NCI-H526 (cell line): ENCODE data around the gene MVD.

Experiments used
- DNase-seq, 2 experiments: peaks; one replicate each; lab custom pipeline; 2025; lab: John Stamatoyannopoulos, UW

The MVD gene

GRCh38 chr16:88697116-88697830, 34.4 kb upstream of the MVD start:
- no peak for DNase-seq

- DNase-seq = no peak
Measured at GRCh38 chr16:88696441-88696840, 33.5 kb upstream of the MVD start.

- no peak for DNase-seq
Measured at GRCh38 chr16:88695753-88696152, 32.9 kb upstream of the MVD start.

- DNase-seq = no peak
Measured at GRCh38 chr16:88695218-88695617, 32.3 kb upstream of the MVD start.

- no peak for DNase-seq
Measured at GRCh38 chr16:88694221-88695087, 31.6 kb upstream of the MVD start.

- DNase-seq = no peak
Measured at GRCh38 chr16:88693420-88694177, 30.7 kb upstream of the MVD start.

GRCh38 chr16:88692861-88693260, 30.0 kb upstream of the MVD start:
- DNase-seq = no peak

GRCh38 chr16:88691924-88692560, 29.2 kb upstream of the MVD start:
- DNase-seq = no peak

GRCh38 chr16:88691129-88691813, 28.4 kb upstream of the MVD start:
- no peak for DNase-seq

- DNase-seq = no peak
Measured at GRCh38 chr16:88690341-88691128, 27.6 kb upstream of the MVD start.

GRCh38 chr16:88688013-88688778, 25.3 kb upstream of the MVD start:
- peak; percentile 72 to 81 for DNase-seq

GRCh38 chr16:88687676-88688012, 24.8 kb upstream of the MVD start:
- no peak for DNase-seq

- no peak for DNase-seq
Measured at GRCh38 chr16:88687254-88687576, 24.3 kb upstream of the MVD start.

- peak in 1 of 2 experiments; percentile 85 for DNase-seq
Measured at GRCh38 chr16:88686439-88687253, 23.8 kb upstream of the MVD start, which contains the start of gene SNAI3. TSS of gene SNAI3 (minus strand) at chr16:88686507. CDS start at chr16:88686406, 101 bp downstream.

GRCh38 chr16:88686062-88686438, 23.2 kb upstream of the MVD start:
- DNase-seq = peak; percentile 14 to 77

- peak; percentile 13 to 16 for DNase-seq
Measured at GRCh38 chr16:88685156-88686061, 22.5 kb upstream of the MVD start.

- no peak for DNase-seq
Measured at GRCh38 chr16:88684569-88685155, 21.8 kb upstream of the MVD start.
